ENCODE data around the gene TPCN2.

GRCh38 chr11:69163842-69164241 is 115.1 kb downstream of the TPCN2 start:
- TF ChIP-seq, protein P1, sequence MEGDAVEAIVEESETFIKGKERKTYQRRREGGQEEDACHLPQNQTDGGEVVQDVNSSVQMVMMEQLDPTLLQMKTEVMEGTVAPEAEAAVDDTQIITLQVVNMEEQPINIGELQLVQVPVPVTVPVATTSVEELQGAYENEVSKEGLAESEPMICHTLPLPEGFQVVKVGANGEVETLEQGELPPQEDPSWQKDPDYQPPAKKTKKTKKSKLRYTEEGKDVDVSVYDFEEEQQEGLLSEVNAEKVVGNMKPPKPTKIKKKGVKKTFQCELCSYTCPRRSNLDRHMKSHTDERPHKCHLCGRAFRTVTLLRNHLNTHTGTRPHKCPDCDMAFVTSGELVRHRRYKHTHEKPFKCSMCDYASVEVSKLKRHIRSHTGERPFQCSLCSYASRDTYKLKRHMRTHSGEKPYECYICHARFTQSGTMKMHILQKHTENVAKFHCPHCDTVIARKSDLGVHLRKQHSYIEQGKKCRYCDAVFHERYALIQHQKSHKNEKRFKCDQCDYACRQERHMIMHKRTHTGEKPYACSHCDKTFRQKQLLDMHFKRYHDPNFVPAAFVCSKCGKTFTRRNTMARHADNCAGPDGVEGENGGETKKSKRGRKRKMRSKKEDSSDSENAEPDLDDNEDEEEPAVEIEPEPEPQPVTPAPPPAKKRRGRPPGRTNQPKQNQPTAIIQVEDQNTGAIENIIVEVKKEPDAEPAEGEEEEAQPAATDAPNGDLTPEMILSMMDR (conservative IDR thresholded peaks at IDR 0.05; ENCODE audit: low read depth, low read length), result no peak
- TF ChIP-seq EZH2 (IDR thresholded peaks at IDR 0.05; ENCODE audit: borderline replicate concordance, low read depth, low read length, poor library complexity, severe bottlenecking), result no peak

Measured in A673 (cell line).